ENCODE measurements around the gene TRIM44. TPM values are rescaled to one million over a fixed set of nuclear protein-coding genes. Genes with fewer than 3 reads are reported as not detected.
"Not testable (repeated sequence)": the region's sequence is repeated elsewhere in the genome, so short reads cannot be mapped to it uniquely, and the experiment has no call there.

The TRIM44 gene
- total RNA-seq, 1 experiment from 2014 or later, result 191 TPM

DNA sequence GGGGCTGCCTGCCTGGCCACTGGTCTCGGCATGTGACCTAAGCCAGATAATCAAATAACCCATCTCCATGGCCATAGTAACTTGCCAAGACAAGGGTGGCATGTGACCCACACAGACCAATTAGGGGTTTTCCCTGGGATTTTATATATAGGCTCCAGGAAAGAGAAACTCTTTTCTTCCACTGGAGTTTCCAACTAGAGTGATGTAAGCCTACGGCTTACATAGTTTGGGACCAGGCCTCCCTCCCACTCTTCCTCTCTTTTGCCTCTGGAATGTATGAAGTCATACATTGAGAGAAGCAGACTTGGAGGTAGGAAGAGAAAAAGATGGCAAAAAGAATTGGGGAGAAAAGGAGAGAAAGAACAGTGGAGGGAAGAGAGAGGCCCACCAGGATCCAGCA, 196.7 kb downstream of the TRIM44 start:
- Histone ChIP-seq H3K9me3 (ENCODE audit: low read depth, low read length, poor library complexity, severe bottlenecking) (no peaks in the 10 kb centered on the region), H3K4me3 (ENCODE audit: low read depth, low read length, poor library complexity, severe bottlenecking) (no peak overlapping the region), H3K27ac (ENCODE audit: low read depth, low read length, poor library complexity, severe bottlenecking) (no peak overlapping the region), H3K27me3 (replicated peaks; ENCODE audit: insufficient read depth, low read depth, low read length, poor library complexity) (no peaks in the 10 kb centered on the region), H3K36me3 (ENCODE audit: insufficient read depth, low read length, poor library complexity, severe bottlenecking) (no peaks in the 10 kb centered on the region), H3K4me1 (ENCODE audit: insufficient read depth, low read length, poor library complexity, severe bottlenecking) (no peaks in the 10 kb centered on the region)
- DNase-seq (ENCODE audit: low spot score), result peak; percentile 25
- ChIA-PET CTCF (no interaction called here), POLR2A (ENCODE audit: low non-redundant PET) (no interaction called here)
- BruUV-seq (replicated peaks), result no TSS peak
- intact Hi-C loops (cut with micrococcal nuclease; ENCODE audit: unreplicated experiment), result no loop called here
- TF ChIP-seq, protein P1, sequence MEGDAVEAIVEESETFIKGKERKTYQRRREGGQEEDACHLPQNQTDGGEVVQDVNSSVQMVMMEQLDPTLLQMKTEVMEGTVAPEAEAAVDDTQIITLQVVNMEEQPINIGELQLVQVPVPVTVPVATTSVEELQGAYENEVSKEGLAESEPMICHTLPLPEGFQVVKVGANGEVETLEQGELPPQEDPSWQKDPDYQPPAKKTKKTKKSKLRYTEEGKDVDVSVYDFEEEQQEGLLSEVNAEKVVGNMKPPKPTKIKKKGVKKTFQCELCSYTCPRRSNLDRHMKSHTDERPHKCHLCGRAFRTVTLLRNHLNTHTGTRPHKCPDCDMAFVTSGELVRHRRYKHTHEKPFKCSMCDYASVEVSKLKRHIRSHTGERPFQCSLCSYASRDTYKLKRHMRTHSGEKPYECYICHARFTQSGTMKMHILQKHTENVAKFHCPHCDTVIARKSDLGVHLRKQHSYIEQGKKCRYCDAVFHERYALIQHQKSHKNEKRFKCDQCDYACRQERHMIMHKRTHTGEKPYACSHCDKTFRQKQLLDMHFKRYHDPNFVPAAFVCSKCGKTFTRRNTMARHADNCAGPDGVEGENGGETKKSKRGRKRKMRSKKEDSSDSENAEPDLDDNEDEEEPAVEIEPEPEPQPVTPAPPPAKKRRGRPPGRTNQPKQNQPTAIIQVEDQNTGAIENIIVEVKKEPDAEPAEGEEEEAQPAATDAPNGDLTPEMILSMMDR (conservative IDR thresholded peaks at IDR 0.05; ENCODE audit: low read depth, low read length), result no peak
- TF ChIP-seq EZH2 (IDR thresholded peaks at IDR 0.05; ENCODE audit: borderline replicate concordance, low read depth, low read length, poor library complexity, severe bottlenecking), result no peak

DNA sequence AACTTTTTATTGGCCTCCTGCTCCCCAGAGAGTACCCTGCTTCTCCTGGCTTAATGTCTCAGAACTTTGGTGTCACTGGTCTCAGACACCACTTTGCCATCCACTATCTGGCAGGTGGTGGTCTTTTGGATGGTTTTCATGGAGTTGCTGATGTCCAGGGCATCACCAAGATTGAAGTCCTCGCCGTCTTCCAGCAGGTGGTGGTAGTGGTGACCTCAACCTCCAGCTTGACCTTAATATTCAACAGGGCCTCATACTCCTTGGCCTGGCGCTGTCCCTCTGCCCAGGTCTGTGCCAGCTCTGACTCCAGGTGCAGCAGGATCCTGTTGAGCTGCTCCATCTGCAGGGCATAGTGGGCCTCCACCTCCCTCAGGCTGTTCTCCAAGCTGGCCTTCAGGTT, 197.6 kb downstream of the TRIM44 start:
- H3K27ac ChIP-seq (ENCODE audit: low read depth, low read length, poor library complexity, severe bottlenecking); BruUV-seq (replicated peaks); H3K9me3 ChIP-seq (ENCODE audit: low read depth, low read length, poor library complexity, severe bottlenecking); intact Hi-C loops (cut with micrococcal nuclease; ENCODE audit: unreplicated experiment); DNase-seq (ENCODE audit: low spot score); H3K4me1 ChIP-seq (ENCODE audit: insufficient read depth, low read length, poor library complexity, severe bottlenecking); POLR2A ChIA-PET (ENCODE audit: low non-redundant PET); CTCF ChIA-PET; H3K36me3 ChIP-seq (ENCODE audit: insufficient read depth, low read length, poor library complexity, severe bottlenecking); H3K4me3 ChIP-seq (ENCODE audit: low read depth, low read length, poor library complexity, severe bottlenecking); H3K27me3 ChIP-seq (replicated peaks; ENCODE audit: insufficient read depth, low read depth, low read length, poor library complexity): not testable (repeated sequence)

DNA sequence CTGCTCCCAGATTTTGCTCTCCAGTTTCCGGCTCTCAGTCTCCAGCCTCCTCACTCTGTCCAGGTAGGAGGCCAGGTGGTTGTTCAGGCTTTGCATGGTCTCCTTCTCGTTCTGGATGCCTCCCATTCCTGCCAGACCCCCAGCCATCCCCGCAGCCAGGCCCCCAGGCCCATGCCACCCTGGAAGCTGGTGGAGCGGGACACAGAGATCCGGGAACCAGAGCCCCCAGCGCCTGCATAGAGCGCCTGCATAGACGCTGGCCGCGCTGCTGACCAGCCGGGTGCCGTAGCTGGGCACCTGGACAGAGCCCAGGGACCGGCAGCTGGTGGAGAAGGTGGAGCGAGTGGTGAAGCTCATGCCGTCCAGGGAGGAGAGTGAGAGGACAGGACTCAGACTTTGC, 198.6 kb downstream of the TRIM44 start:
- no peak for DNase-seq (ENCODE audit: low spot score)
- Histone ChIP-seq H3K4me3 (ENCODE audit: low read depth, low read length, poor library complexity, severe bottlenecking) (no peak overlapping the region), H3K4me1 (ENCODE audit: insufficient read depth, low read length, poor library complexity, severe bottlenecking) (no peaks in the 10 kb centered on the region), H3K27me3 (replicated peaks; ENCODE audit: insufficient read depth, low read depth, low read length, poor library complexity) (no peaks in the 10 kb centered on the region), H3K36me3 (ENCODE audit: insufficient read depth, low read length, poor library complexity, severe bottlenecking) (no peaks in the 10 kb centered on the region), H3K27ac (ENCODE audit: low read depth, low read length, poor library complexity, severe bottlenecking) (no peak overlapping the region), H3K9me3 (ENCODE audit: low read depth, low read length, poor library complexity, severe bottlenecking) (no peaks in the 10 kb centered on the region)
- ChIA-PET POLR2A (ENCODE audit: low non-redundant PET) (no interaction called here), CTCF (no interaction called here)
- intact Hi-C loops (cut with micrococcal nuclease; ENCODE audit: unreplicated experiment), result no loop called here
- BruUV-seq (replicated peaks), result no TSS peak
- no peak for TF ChIP-seq EZH2 (IDR thresholded peaks at IDR 0.05; ENCODE audit: borderline replicate concordance, low read depth, low read length, poor library complexity, severe bottlenecking)
- TF ChIP-seq, protein P1 (conservative IDR thresholded peaks at IDR 0.05; ENCODE audit: low read depth, low read length), result no peak

DNA sequence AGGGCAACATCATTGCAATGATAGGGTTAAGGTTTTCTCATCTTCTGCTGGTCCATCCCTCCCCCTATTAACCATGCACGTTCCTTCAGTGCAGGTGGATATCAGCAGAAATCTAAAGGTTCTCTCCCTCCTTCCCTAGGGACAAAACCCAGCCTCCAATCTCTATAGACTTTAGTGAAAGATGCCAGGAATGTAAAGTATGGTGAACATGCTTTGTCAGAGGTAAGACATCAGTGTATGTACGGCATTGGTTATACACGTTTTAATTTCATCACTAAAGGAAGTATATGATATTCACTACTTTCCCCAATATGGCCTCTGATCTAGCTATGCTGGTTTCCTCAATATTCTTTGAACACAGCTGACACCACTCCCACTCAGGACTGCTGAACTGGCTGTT, 200.1 kb downstream of the TRIM44 start:
- no peaks in the 10 kb centered on the region for H3K4me1 ChIP-seq (ENCODE audit: insufficient read depth, low read length, poor library complexity, severe bottlenecking)
- TF ChIP-seq EZH2 (IDR thresholded peaks at IDR 0.05; ENCODE audit: borderline replicate concordance, low read depth, low read length, poor library complexity, severe bottlenecking), result no peak
- TF ChIP-seq, protein P1 (conservative IDR thresholded peaks at IDR 0.05; ENCODE audit: low read depth, low read length), result no peak
- H3K4me3 ChIP-seq (ENCODE audit: low read depth, low read length, poor library complexity, severe bottlenecking), result no peak overlapping the region
- H3K36me3 ChIP-seq (ENCODE audit: insufficient read depth, low read length, poor library complexity, severe bottlenecking), result no peaks in the 10 kb centered on the region
- H3K9me3 ChIP-seq (ENCODE audit: low read depth, low read length, poor library complexity, severe bottlenecking), result no peaks in the 10 kb centered on the region
- no peak for DNase-seq (ENCODE audit: low spot score)
- H3K27ac ChIP-seq (ENCODE audit: low read depth, low read length, poor library complexity, severe bottlenecking), result no peak overlapping the region
- intact Hi-C loops (cut with micrococcal nuclease; ENCODE audit: unreplicated experiment), result no loop called here
- BruUV-seq (replicated peaks), result no TSS peak
- H3K27me3 ChIP-seq (replicated peaks; ENCODE audit: insufficient read depth, low read depth, low read length, poor library complexity), result no peaks in the 10 kb centered on the region
- POLR2A ChIA-PET (ENCODE audit: low non-redundant PET), result no interaction called here
- CTCF ChIA-PET, result interaction anchor here (1.1 kb wide), 1 partner anchor 41 kb away, joined by 3 read pairs; no protein-coding TSS in a partner anchor
